Measurements from ENCODE around the gene SEZ6L. TPM values are rescaled to one million over a fixed set of nuclear protein-coding genes. Genes with fewer than 3 reads are reported as not detected.
"Not testable (repeated sequence)": the region's sequence is repeated elsewhere in the genome, so short reads cannot be mapped to it uniquely, and the experiment has no call there.

The SEZ6L gene
- total RNA-seq, 1 donor from 2014 or later = 1.2 TPM

- peaks cover 4% of the 10 kb centered on the region for H3K27me3 Mint-ChIP-seq (ENCODE audit: unreplicated experiment)
- no peak overlapping the region for H3K27ac Mint-ChIP-seq (ENCODE audit: unreplicated experiment)
- H3K9me3 Mint-ChIP-seq (ENCODE audit: unreplicated experiment) = no peaks in the 10 kb centered on the region
- no peaks in the 10 kb centered on the region for H3K36me3 Mint-ChIP-seq (ENCODE audit: low read depth, unreplicated experiment)
- DNase-seq (ENCODE audit: low spot score) = no peak
- TF ChIP-seq, protein P1, sequence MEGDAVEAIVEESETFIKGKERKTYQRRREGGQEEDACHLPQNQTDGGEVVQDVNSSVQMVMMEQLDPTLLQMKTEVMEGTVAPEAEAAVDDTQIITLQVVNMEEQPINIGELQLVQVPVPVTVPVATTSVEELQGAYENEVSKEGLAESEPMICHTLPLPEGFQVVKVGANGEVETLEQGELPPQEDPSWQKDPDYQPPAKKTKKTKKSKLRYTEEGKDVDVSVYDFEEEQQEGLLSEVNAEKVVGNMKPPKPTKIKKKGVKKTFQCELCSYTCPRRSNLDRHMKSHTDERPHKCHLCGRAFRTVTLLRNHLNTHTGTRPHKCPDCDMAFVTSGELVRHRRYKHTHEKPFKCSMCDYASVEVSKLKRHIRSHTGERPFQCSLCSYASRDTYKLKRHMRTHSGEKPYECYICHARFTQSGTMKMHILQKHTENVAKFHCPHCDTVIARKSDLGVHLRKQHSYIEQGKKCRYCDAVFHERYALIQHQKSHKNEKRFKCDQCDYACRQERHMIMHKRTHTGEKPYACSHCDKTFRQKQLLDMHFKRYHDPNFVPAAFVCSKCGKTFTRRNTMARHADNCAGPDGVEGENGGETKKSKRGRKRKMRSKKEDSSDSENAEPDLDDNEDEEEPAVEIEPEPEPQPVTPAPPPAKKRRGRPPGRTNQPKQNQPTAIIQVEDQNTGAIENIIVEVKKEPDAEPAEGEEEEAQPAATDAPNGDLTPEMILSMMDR (IDR thresholded peaks at IDR 0.05; ENCODE audit: unreplicated experiment) = no peak
- H3K4me1 Mint-ChIP-seq (ENCODE audit: unreplicated experiment) = peaks cover 5% of the 10 kb centered on the region
- no peak overlapping the region for H3K4me3 Mint-ChIP-seq (ENCODE audit: unreplicated experiment)
These were observed 232.5 kb downstream of the SEZ6L start for GRCh38 chr22:26401726-26402125.

DNA sequence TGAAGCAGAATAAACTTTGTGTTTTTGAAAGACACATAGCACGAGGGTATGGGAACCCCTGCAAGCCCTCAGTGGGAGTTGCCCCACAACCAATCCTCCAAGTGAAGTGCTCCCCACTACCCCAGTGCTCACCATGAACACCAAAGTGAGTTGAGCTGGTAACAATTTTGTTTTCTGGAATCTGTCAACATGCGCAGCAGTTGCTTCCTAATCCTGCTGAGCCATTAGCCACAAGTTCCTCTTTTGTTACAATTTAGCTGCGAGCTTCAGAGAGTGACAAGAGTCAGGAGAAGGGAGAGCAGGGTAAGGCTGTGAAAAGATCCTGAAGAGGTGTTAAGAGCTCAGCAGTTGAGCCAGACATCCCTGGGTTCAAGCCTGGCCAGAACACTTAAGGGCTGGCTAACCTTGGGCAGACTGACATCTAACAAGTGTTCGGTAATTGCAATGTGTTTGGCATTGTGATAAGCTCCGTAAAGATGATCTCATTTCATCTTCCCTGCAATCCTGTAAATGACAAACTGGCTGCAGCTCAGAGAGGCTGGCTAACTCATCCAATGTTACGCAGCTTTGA is 235.7 kb downstream of the SEZ6L start:
- DNase-seq (ENCODE audit: low spot score) = no peak
- H3K36me3 Mint-ChIP-seq (ENCODE audit: low read depth, unreplicated experiment) = no peaks in the 10 kb centered on the region
- TF ChIP-seq, protein P1 (IDR thresholded peaks at IDR 0.05; ENCODE audit: unreplicated experiment) = no peak
- peaks cover 6% of the 10 kb centered on the region for H3K4me1 Mint-ChIP-seq (ENCODE audit: unreplicated experiment)
- no peaks in the 10 kb centered on the region for H3K9me3 Mint-ChIP-seq (ENCODE audit: unreplicated experiment)
- no peak overlapping the region for H3K4me3 Mint-ChIP-seq (ENCODE audit: unreplicated experiment)
- H3K27ac Mint-ChIP-seq (ENCODE audit: unreplicated experiment) = no peak overlapping the region
- peaks cover 4% of the 10 kb centered on the region for H3K27me3 Mint-ChIP-seq (ENCODE audit: unreplicated experiment)

- TF ChIP-seq, protein P1 (IDR thresholded peaks at IDR 0.05; ENCODE audit: unreplicated experiment) = no peak
- H3K9me3 Mint-ChIP-seq (ENCODE audit: unreplicated experiment) = no peaks in the 10 kb centered on the region
- no peaks in the 10 kb centered on the region for H3K36me3 Mint-ChIP-seq (ENCODE audit: low read depth, unreplicated experiment)
- peaks cover 12% of the 10 kb centered on the region for H3K4me1 Mint-ChIP-seq (ENCODE audit: unreplicated experiment)
- H3K4me3 Mint-ChIP-seq (ENCODE audit: unreplicated experiment) = no peak overlapping the region
- peaks cover 4% of the 10 kb centered on the region for H3K27me3 Mint-ChIP-seq (ENCODE audit: unreplicated experiment)
- H3K27ac Mint-ChIP-seq (ENCODE audit: unreplicated experiment) = no peak overlapping the region
- no peak for DNase-seq (ENCODE audit: low spot score)
These were observed 236.9 kb downstream of the SEZ6L start for GRCh38 chr22:26406118-26406517.

- H3K4me3 Mint-ChIP-seq (ENCODE audit: unreplicated experiment); H3K27ac Mint-ChIP-seq (ENCODE audit: unreplicated experiment): not testable (repeated sequence)
- peaks cover 12% of the 10 kb centered on the region for H3K4me1 Mint-ChIP-seq (ENCODE audit: unreplicated experiment)
These were observed 239.4 kb downstream of the SEZ6L start for GRCh38 chr22:26408562-26409220.

GRCh38 chr22:26409719-26410335 is 240.6 kb downstream of the SEZ6L start:
- H3K27ac Mint-ChIP-seq (ENCODE audit: unreplicated experiment) = peak overlapping the region; percentile 20
- H3K4me3 Mint-ChIP-seq (ENCODE audit: unreplicated experiment) = no peak overlapping the region
- no peak for DNase-seq (ENCODE audit: low spot score)
- no peaks in the 10 kb centered on the region for H3K9me3 Mint-ChIP-seq (ENCODE audit: unreplicated experiment)
- no peaks in the 10 kb centered on the region for H3K36me3 Mint-ChIP-seq (ENCODE audit: low read depth, unreplicated experiment)
- peaks cover 8% of the 10 kb centered on the region for H3K4me1 Mint-ChIP-seq (ENCODE audit: unreplicated experiment)
- TF ChIP-seq, protein P1 (IDR thresholded peaks at IDR 0.05; ENCODE audit: unreplicated experiment) = no peak
- H3K27me3 Mint-ChIP-seq (ENCODE audit: unreplicated experiment) = no peaks in the 10 kb centered on the region

More at GRCh38 chr22:26408562-26409220, 239.4 kb downstream of the SEZ6L start:
- DNase-seq (ENCODE audit: low spot score); H3K36me3 Mint-ChIP-seq (ENCODE audit: low read depth, unreplicated experiment); H3K9me3 Mint-ChIP-seq (ENCODE audit: unreplicated experiment); H3K27me3 Mint-ChIP-seq (ENCODE audit: unreplicated experiment): not testable (repeated sequence)
